Measurements from ENCODE around the gene PTPRCAP. TPM values are rescaled to one million over a fixed set of nuclear protein-coding genes. Genes with fewer than 3 reads are reported as not detected.
A peak's percentile ranks its signal among the peaks of the same experiment; 100 is the strongest.

PTPRCAP gene
- polyA plus RNA-seq, 3 donors = 2.1 to 14.3 (median 2.8) TPM

DNA sequence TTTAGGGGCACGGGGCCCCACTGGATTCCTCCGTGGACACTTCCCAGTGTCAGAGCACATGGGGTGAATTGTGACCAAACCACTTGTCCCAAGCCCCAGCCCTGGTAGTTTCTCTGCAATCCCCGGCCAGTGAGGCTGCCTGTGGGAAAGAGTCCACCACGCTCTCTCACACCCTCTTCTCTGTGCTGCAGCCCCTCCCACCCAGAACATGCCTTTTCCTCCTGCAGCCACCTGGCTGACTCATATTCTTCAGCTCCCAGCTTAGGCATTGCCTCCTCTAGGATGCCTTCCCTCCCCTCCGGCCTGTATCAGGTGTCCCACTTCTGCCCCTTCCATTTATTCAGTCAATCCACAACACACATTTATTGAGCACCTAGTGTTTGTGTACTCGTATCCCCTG lies 14.6 kb downstream of the PTPRCAP start:
- TF ChIP-seq, protein P1, sequence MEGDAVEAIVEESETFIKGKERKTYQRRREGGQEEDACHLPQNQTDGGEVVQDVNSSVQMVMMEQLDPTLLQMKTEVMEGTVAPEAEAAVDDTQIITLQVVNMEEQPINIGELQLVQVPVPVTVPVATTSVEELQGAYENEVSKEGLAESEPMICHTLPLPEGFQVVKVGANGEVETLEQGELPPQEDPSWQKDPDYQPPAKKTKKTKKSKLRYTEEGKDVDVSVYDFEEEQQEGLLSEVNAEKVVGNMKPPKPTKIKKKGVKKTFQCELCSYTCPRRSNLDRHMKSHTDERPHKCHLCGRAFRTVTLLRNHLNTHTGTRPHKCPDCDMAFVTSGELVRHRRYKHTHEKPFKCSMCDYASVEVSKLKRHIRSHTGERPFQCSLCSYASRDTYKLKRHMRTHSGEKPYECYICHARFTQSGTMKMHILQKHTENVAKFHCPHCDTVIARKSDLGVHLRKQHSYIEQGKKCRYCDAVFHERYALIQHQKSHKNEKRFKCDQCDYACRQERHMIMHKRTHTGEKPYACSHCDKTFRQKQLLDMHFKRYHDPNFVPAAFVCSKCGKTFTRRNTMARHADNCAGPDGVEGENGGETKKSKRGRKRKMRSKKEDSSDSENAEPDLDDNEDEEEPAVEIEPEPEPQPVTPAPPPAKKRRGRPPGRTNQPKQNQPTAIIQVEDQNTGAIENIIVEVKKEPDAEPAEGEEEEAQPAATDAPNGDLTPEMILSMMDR (IDR thresholded peaks at IDR 0.05) = no peak

DNA sequence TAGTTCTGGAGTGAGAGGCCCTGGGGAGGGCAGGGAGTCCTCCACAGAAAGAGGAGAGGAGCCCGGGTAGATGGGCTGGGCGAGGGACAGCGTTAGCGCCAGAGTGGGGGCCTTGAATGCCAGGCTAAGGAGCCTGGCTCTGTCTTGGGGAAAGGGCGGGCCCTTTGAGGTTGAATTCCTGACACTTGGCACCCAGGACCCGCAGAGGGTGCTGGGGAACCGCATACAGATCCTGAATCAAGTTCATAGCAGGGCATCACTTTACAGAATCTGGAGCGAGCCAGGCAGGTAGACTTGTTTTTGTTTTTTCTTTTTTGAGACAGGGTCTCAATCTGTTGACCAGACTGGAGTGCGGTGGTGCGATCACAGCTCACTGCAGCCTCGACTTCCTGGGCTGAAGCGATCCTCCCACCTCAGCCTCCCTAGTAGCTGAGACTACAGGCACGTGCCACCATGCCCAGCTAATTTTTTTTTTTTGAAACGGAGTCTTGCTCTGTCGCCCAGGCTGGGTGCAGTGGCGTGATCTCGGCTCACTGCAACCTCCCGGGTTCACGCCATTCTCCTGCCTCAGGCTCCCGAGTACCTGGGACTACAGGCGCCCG lies 16.0 kb downstream of the PTPRCAP start:
- Mint-ChIP-seq H3K9me3 (peaks cover 0 to 5% (median 0%) of the 10 kb centered on the region in 7 donors), H3K4me3 (peak overlapping the region; percentile 57 to 67), H3K4me1 (peaks cover 25% of the 10 kb centered on the region), H3K27me3 (ENCODE audit: low read depth in 3 of 3) (peaks cover 22 to 39% (median 32%) of the 10 kb centered on the region in 3 donors), H3K27ac (peak overlapping the region in 1 of 7 donors; percentile 35), H3K36me3 (peaks cover 0 to 3% of the 10 kb centered on the region in 2 donors)
- Histone ChIP-seq H3K4me2 (replicated peaks; ENCODE audit: extremely low read depth, low read length, poor library complexity, severe bottlenecking) (peak overlapping the region; percentile 89), H3K4me1 (ENCODE audit: control insufficient read depth in 1 of 2, insufficient read depth in 2 of 2, low read length in 2 of 2) (peaks cover 27 to 42% of the 10 kb centered on the region in 2 donors), H3K9ac (ENCODE audit: insufficient read depth, low read length, poor library complexity, severe bottlenecking) (no peak overlapping the region), H3K27me3 (ENCODE audit: control insufficient read depth in 2 of 2, insufficient read depth in 2 of 2, low read length in 2 of 2) (peaks cover 0 to 37% of the 10 kb centered on the region in 2 donors), H3K79me2 (ENCODE audit: insufficient read depth, low read length) (no peaks in the 10 kb centered on the region), H3K27ac (ENCODE audit: low read depth in 1 of 2, low read length in 2 of 2) (no peak overlapping the region), H2AFZ (ENCODE audit: insufficient read depth, low read depth, low read length, poor library complexity, severe bottlenecking) (peak overlapping the region; percentile 86), H3K36me3 (replicated peaks in 1 of 2; ENCODE audit: control insufficient read depth in 1 of 2, insufficient read depth in 2 of 2, low read length in 2 of 2) (no peaks in the 10 kb centered on the region), H3K9me3 (replicated peaks in 1 of 2; ENCODE audit: control insufficient read depth in 1 of 2, insufficient read depth in 1 of 2, low read length in 2 of 2) (no peaks in the 10 kb centered on the region), H3K4me3 (replicated peaks in 1 of 3; ENCODE audit: low read depth in 2 of 3, low read length in 3 of 3) (peak overlapping the region in 1 of 3 experiments; percentile 76), H4K20me1 (ENCODE audit: insufficient read depth, low read length) (no peaks in the 10 kb centered on the region)
- WGBS (ENCODE audit: insufficient coverage) = 77% methylated on average over 16 of the region's 22 CpGs
- TF ChIP-seq, protein P1 (IDR thresholded peaks at IDR 0.05) = no peak
- intact Hi-C loops (cut with micrococcal nuclease) = loop anchor here in 1 of 2 donors (1.0 kb wide), 1 partner anchor 19 kb away; no protein-coding TSS in a partner anchor
- no peak for DNase-seq

More for the DNA sequence above, 14.6 kb downstream of the PTPRCAP start:
- H3K27ac ChIP-seq (ENCODE audit: low read depth in 1 of 2, low read length in 2 of 2) = no peak overlapping the region
- Mint-ChIP-seq H3K4me3 (peak overlapping the region in 1 of 2 donors; percentile 12), H3K9me3 (peaks cover 0 to 2% (median 0%) of the 10 kb centered on the region in 7 donors), H3K27ac (no peak overlapping the region), H3K27me3 (ENCODE audit: low read depth in 3 of 3) (peaks cover 15 to 26% (median 26%) of the 10 kb centered on the region in 3 donors), H3K4me1 (peaks cover 24% of the 10 kb centered on the region), H3K36me3 (no peaks in the 10 kb centered on the region)
- H3K4me1 ChIP-seq (ENCODE audit: control insufficient read depth in 1 of 2, insufficient read depth in 2 of 2, low read length in 2 of 2) = peaks cover 27 to 43% of the 10 kb centered on the region in 2 donors
- no peaks in the 10 kb centered on the region for H3K36me3 ChIP-seq (replicated peaks in 1 of 2; ENCODE audit: control insufficient read depth in 1 of 2, insufficient read depth in 2 of 2, low read length in 2 of 2)
- 80% methylated on average over 6 of the region's 6 CpGs for WGBS (ENCODE audit: insufficient coverage)
- no peak overlapping the region for H3K4me3 ChIP-seq (replicated peaks in 1 of 3; ENCODE audit: low read depth in 2 of 3, low read length in 3 of 3)
- H4K20me1 ChIP-seq (ENCODE audit: insufficient read depth, low read length) = no peaks in the 10 kb centered on the region
- intact Hi-C loops (cut with micrococcal nuclease) = no loop called here
- peaks cover 0 to 23% of the 10 kb centered on the region in 2 donors for H3K27me3 ChIP-seq (ENCODE audit: control insufficient read depth in 2 of 2, insufficient read depth in 2 of 2, low read length in 2 of 2)
- no peaks in the 10 kb centered on the region for H3K9me3 ChIP-seq (replicated peaks in 1 of 2; ENCODE audit: control insufficient read depth in 1 of 2, insufficient read depth in 1 of 2, low read length in 2 of 2)
- no peak overlapping the region for H3K9ac ChIP-seq (ENCODE audit: insufficient read depth, low read length, poor library complexity, severe bottlenecking)
- H3K4me2 ChIP-seq (replicated peaks; ENCODE audit: extremely low read depth, low read length, poor library complexity, severe bottlenecking) = no peak overlapping the region
- H2AFZ ChIP-seq (ENCODE audit: insufficient read depth, low read depth, low read length, poor library complexity, severe bottlenecking) = no peak overlapping the region
- no peak for DNase-seq
- H3K79me2 ChIP-seq (ENCODE audit: insufficient read depth, low read length) = no peaks in the 10 kb centered on the region
